ENCODE results near the gene TUBA3E.
"Not testable (repeated sequence)": the region's sequence is repeated elsewhere in the genome, so short reads cannot be mapped to it uniquely, and the experiment has no call there.

Gene TUBA3E

GRCh38 chr2:130183512-130184373, 14.5 kb downstream of the TUBA3E start:
- H3K4me3 ChIP-seq (ENCODE audit: low read depth, low read length), result peak overlapping the region; percentile 91
- TF ChIP-seq MYC (IDR thresholded peaks at IDR 0.05; ENCODE audit: low read depth, low read length) (no peak), MAX (IDR thresholded peaks at IDR 0.05; ENCODE audit: low read depth, low read length) (no peak), POLR2A (IDR thresholded peaks at IDR 0.05; ENCODE audit: extremely low read depth, insufficient read length) (no peak), CTCF (IDR thresholded peaks at IDR 0.05; ENCODE audit: low read depth, low read length) (no peak)
- no peak for DNase-seq (ENCODE audit: low read depth)

- peak overlapping the region; percentile 91 for H3K4me3 ChIP-seq (ENCODE audit: low read depth, low read length)
- DNase-seq (ENCODE audit: low read depth), result peak; percentile 48
Observed at GRCh38 chr2:130182826-130183511, 15.3 kb downstream of the TUBA3E start.

GRCh38 chr2:130181880-130182682, 16.2 kb downstream of the TUBA3E start, which contains the start of gene MZT2B:
Gene MZT2B (plus strand): TSS chr2:130182262. CDS start chr2:130182283, 21 bp downstream.
- TF ChIP-seq POLR2A (IDR thresholded peaks at IDR 0.05; ENCODE audit: extremely low read depth, insufficient read length) (peak; percentile 79), MYC (IDR thresholded peaks at IDR 0.05; ENCODE audit: low read depth, low read length) (peak; percentile 63), MAX (IDR thresholded peaks at IDR 0.05; ENCODE audit: low read depth, low read length) (peak; percentile 59; the same call in 1 of the 2 replicates), CTCF (IDR thresholded peaks at IDR 0.05; ENCODE audit: low read depth, low read length) (peak; percentile 55)
- peak within 1 kb of the TSS; percentile 96 for H3K4me3 ChIP-seq (ENCODE audit: low read depth, low read length)
- peak; percentile 94 for DNase-seq (ENCODE audit: low read depth)

- peak; percentile 95 for DNase-seq (ENCODE audit: low read depth)
- H3K4me3 ChIP-seq (ENCODE audit: low read depth, low read length), result peak within 1 kb of the TSS; percentile 96
- TF ChIP-seq CTCF (IDR thresholded peaks at IDR 0.05; ENCODE audit: low read depth, low read length) (no peak), MAX (IDR thresholded peaks at IDR 0.05; ENCODE audit: low read depth, low read length) (peak; percentile 78), MYC (IDR thresholded peaks at IDR 0.05; ENCODE audit: low read depth, low read length) (no peak; the same call in 1 of the 2 replicates), POLR2A (IDR thresholded peaks at IDR 0.05; ENCODE audit: extremely low read depth, insufficient read length) (peak; percentile 18)
Observed at GRCh38 chr2:130181325-130181879, 16.8 kb downstream of the TUBA3E start, which contains the start of gene SMPD4. Gene SMPD4 (minus strand): TSS chr2:130181602. CDS start chr2:130176592, 5,010 bp downstream.

- not testable (repeated sequence) for DNase-seq (ENCODE audit: low read depth)
- peak overlapping the region; percentile 96 for H3K4me3 ChIP-seq (ENCODE audit: low read depth, low read length)
Observed at GRCh38 chr2:130180404-130181324, 17.6 kb downstream of the TUBA3E start.

- H3K4me3 ChIP-seq (ENCODE audit: low read depth, low read length); DNase-seq (ENCODE audit: low read depth): not testable (repeated sequence)
Observed at GRCh38 chr2:130174866-130175265, 23.4 kb downstream of the TUBA3E start.
